Measurements from ENCODE around the gene RDX.
"Not testable (repeated sequence)": the region's sequence is repeated elsewhere in the genome, so short reads cannot be mapped to it uniquely, and the experiment has no call there.

Gene RDX

GRCh38 chr11:110308071-110308470, 11.7 kb upstream of the RDX start:
- H3K27me3 ChIP-seq (ENCODE audit: control insufficient read depth, low read length), result 0 out of 2 replicates have a peak, but pooled peaks cover 3% of the 10 kb centered on the region
- H3K36me3 ChIP-seq (ENCODE audit: control insufficient read depth, low read length), result no peaks in the 10 kb centered on the region
- no peaks in the 10 kb centered on the region for H4K20me1 ChIP-seq (ENCODE audit: control insufficient read depth, insufficient read depth, low read depth, low read length)
- no peaks in the 10 kb centered on the region for H3K9me2 ChIP-seq (replicated peaks; ENCODE audit: control insufficient read depth, low read length)
- TF ChIP-seq EZH2phosphoT487 (IDR thresholded peaks at IDR 0.05; ENCODE audit: borderline replicate concordance, low read length), result no peak
- no peak for TF ChIP-seq CTCF (IDR thresholded peaks at IDR 0.05; ENCODE audit: low read depth, low read length, poor library complexity, severe bottlenecking)
- H3K9me3 ChIP-seq (ENCODE audit: control insufficient read depth, insufficient read depth, low read length), result no peaks in the 10 kb centered on the region
- no peaks in the 10 kb centered on the region for H3K79me2 ChIP-seq (ENCODE audit: control insufficient read depth, low read length)
- H3F3A ChIP-seq (ENCODE audit: control insufficient read depth, insufficient read depth), result no peaks in the 10 kb centered on the region
- H3K4me1 ChIP-seq (ENCODE audit: control insufficient read depth, low read length), result no peaks in the 10 kb centered on the region
- no peak overlapping the region for H3K4me3 ChIP-seq (ENCODE audit: low read length)
- H3K4me2 ChIP-seq (ENCODE audit: low read length), result no peak overlapping the region
- no peak overlapping the region for H3K27ac ChIP-seq (ENCODE audit: low read depth, low read length)

- H3K4me1 ChIP-seq (ENCODE audit: control insufficient read depth, low read length); H4K20me1 ChIP-seq (ENCODE audit: control insufficient read depth, insufficient read depth, low read depth, low read length); H3K4me2 ChIP-seq (ENCODE audit: low read length); H3K9me2 ChIP-seq (replicated peaks; ENCODE audit: control insufficient read depth, low read length); H3K9me3 ChIP-seq (ENCODE audit: control insufficient read depth, insufficient read depth, low read length); H3K36me3 ChIP-seq (ENCODE audit: control insufficient read depth, low read length); H3K27ac ChIP-seq (ENCODE audit: low read depth, low read length); H3K79me2 ChIP-seq (ENCODE audit: control insufficient read depth, low read length); H3K4me3 ChIP-seq (ENCODE audit: low read length); H3F3A ChIP-seq (ENCODE audit: control insufficient read depth, insufficient read depth); H3K27me3 ChIP-seq (ENCODE audit: control insufficient read depth, low read length): not testable (repeated sequence)
Observed at GRCh38 chr11:110306019-110306388, 9.6 kb upstream of the RDX start.

- Histone ChIP-seq H3K4me2 (ENCODE audit: low read length) (no peak overlapping the region), H3K36me3 (ENCODE audit: control insufficient read depth, low read length) (no peaks in the 10 kb centered on the region), H3K4me1 (ENCODE audit: control insufficient read depth, low read length) (no peaks in the 10 kb centered on the region), H3K79me2 (ENCODE audit: control insufficient read depth, low read length) (no peaks in the 10 kb centered on the region), H3K9me2 (replicated peaks; ENCODE audit: control insufficient read depth, low read length) (no peaks in the 10 kb centered on the region), H3K27ac (ENCODE audit: low read depth, low read length) (no peak overlapping the region), H3K27me3 (ENCODE audit: control insufficient read depth, low read length) (0 out of 2 replicates have a peak, but pooled peaks cover 3% of the 10 kb centered on the region), H3K4me3 (ENCODE audit: low read length) (no peak overlapping the region), H4K20me1 (ENCODE audit: control insufficient read depth, insufficient read depth, low read depth, low read length) (no peaks in the 10 kb centered on the region), H3F3A (ENCODE audit: control insufficient read depth, insufficient read depth) (no peaks in the 10 kb centered on the region), H3K9me3 (ENCODE audit: control insufficient read depth, insufficient read depth, low read length) (no peaks in the 10 kb centered on the region)
- no peak for TF ChIP-seq CTCF (IDR thresholded peaks at IDR 0.05; ENCODE audit: low read depth, low read length, poor library complexity, severe bottlenecking)
- no peak for TF ChIP-seq EZH2phosphoT487 (IDR thresholded peaks at IDR 0.05; ENCODE audit: borderline replicate concordance, low read length)
Observed at GRCh38 chr11:110305169-110306018, 9.0 kb upstream of the RDX start.

GRCh38 chr11:110303414-110303826, 7.0 kb upstream of the RDX start:
- no peak overlapping the region for H3K4me2 ChIP-seq (ENCODE audit: low read length)

More at GRCh38 chr11:110303414-110303826, 7.0 kb upstream of the RDX start:
- H3K9me3 ChIP-seq (ENCODE audit: control insufficient read depth, insufficient read depth, low read length), result no peaks in the 10 kb centered on the region
- no peaks in the 10 kb centered on the region for H3F3A ChIP-seq (ENCODE audit: control insufficient read depth, insufficient read depth)
- peaks cover 14% of the 10 kb centered on the region for H3K27me3 ChIP-seq (ENCODE audit: control insufficient read depth, low read length)
- no peaks in the 10 kb centered on the region for H4K20me1 ChIP-seq (ENCODE audit: control insufficient read depth, insufficient read depth, low read depth, low read length)
- no peaks in the 10 kb centered on the region for H3K4me1 ChIP-seq (ENCODE audit: control insufficient read depth, low read length)
- H3K4me3 ChIP-seq (ENCODE audit: low read length), result no peak overlapping the region
- no peaks in the 10 kb centered on the region for H3K9me2 ChIP-seq (replicated peaks; ENCODE audit: control insufficient read depth, low read length)
- H3K79me2 ChIP-seq (ENCODE audit: control insufficient read depth, low read length), result no peaks in the 10 kb centered on the region
- H3K27ac ChIP-seq (ENCODE audit: low read depth, low read length), result no peak overlapping the region
- TF ChIP-seq CTCF (IDR thresholded peaks at IDR 0.05; ENCODE audit: low read depth, low read length, poor library complexity, severe bottlenecking) (no peak), EZH2phosphoT487 (IDR thresholded peaks at IDR 0.05; ENCODE audit: borderline replicate concordance, low read length) (no peak)
- H3K36me3 ChIP-seq (ENCODE audit: control insufficient read depth, low read length), result no peaks in the 10 kb centered on the region

Measured in DOHH2 (cell line).